Measurements from ENCODE around the gene FRY. TPM values are rescaled to one million over a fixed set of nuclear protein-coding genes. Genes with fewer than 3 reads are reported as not detected.

Gene FRY
- total RNA-seq, 4 donors from 2014 or later: 32.0 to 111 (median 63.8) TPM

DNA sequence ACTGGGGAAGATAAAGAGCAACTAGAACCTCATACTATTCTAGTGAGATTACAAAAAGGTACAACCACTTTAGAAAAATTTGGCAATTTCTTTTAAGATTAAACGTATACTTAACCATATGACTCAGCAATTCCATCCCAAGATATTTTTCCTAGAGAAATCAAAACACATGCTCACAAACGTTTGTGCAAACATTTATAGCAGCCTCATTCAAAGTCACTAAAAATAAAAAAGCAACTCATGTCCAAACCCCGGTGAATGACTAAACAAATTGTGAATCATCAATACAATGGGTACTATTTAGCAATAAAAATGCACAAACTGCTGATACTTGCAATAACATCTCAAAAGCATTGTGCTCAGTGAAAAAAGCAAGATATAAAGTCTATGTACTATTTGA, 121.5 kb downstream of the FRY start:
- TF ChIP-seq CTCF (IDR thresholded peaks at IDR 0.05): no peak
- TF ChIP-seq POLR2A (IDR thresholded peaks at IDR 0.05): no peak
- no peaks in the 10 kb centered on the region for H3K4me1 ChIP-seq
- no peak overlapping the region for H3K27ac ChIP-seq
- intact Hi-C loops (cut with DNase I; ENCODE audit: low total_unique reads): no loop called here
- no peak overlapping the region for H3K4me3 ChIP-seq
- H3K27me3 ChIP-seq: no peaks in the 10 kb centered on the region
- no peaks in the 10 kb centered on the region for H3K9me3 ChIP-seq
- no peaks in the 10 kb centered on the region for H3K36me3 ChIP-seq
- DNase-seq: no peak

DNA sequence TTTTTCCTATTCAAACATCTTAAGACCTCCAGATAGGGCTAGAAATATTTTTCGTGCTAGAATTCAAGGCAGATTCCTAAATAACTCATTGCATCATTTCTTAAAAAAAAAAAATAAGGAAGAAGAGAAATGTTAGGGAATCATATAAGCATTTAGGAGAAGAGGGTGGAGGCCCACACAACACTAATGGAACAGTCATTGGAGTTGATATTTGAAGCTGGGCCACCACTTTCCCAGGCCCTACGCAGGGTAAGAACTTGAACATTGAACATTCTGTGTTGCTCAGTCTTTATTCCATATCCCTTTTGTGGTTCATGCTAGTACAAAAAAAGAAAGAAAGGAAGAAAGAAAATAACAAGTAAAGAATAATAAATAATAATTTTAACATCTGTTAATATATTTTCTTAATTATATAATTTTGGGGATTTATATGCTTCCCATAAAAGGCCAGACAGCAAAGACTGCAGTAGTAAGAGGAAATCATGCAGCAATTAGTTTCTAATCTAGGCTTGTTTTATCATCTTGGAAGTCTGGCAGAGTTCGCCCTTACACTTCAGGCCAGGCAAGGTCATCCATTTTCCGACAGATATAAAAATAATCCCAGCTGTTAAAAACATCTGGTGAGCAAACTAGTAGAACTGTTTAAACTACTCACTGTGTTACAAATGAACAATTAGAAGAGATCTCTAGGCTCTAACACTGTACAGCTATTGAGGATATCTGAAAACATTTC, 127.7 kb downstream of the FRY start:
- no peaks in the 10 kb centered on the region for H3K4me1 ChIP-seq
- H3K9me3 ChIP-seq: no peaks in the 10 kb centered on the region
- no peak for TF ChIP-seq CTCF (IDR thresholded peaks at IDR 0.05)
- TF ChIP-seq POLR2A (IDR thresholded peaks at IDR 0.05): no peak
- peak overlapping the region; percentile 27 to 28 for H3K27ac ChIP-seq
- intact Hi-C loops (cut with DNase I; ENCODE audit: low total_unique reads): no loop called here
- no peaks in the 10 kb centered on the region for H3K27me3 ChIP-seq
- no peaks in the 10 kb centered on the region for H3K36me3 ChIP-seq
- DNase-seq: no peak
- no peak overlapping the region for H3K4me3 ChIP-seq

DNA sequence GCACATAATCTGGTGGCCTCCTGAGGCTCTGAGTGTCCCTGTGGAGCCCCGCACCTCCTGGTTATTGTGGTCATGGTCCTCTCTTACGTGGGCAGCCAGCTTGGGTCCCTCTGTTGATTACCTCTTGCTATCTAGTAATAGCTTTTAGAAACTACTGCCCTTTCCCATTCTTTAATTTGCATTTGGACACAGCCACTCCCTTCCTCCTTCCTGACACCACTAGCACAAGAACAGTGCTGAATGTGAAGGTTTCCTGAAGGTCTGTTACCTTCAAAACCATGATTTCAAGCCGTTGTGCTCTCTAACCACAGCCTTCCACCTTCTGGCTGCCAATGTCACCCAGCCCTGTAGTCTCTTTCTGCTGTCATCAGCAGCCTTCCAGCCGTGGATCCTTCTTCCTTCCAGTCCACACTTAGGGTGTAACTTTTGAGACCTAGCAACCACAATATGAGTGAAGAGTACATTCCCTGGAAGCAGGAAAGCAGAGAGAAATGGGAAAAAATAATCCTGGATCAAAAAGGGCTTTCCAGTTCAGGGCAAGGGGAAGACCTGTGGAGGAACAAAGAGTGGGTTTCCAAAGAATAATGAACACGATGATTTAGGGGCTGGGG, 130.9 kb downstream of the FRY start:
- DNase-seq: no peak
- TF ChIP-seq POLR2A (IDR thresholded peaks at IDR 0.05): no peak
- TF ChIP-seq CTCF (IDR thresholded peaks at IDR 0.05): no peak
- Histone ChIP-seq H3K27me3 (no peaks in the 10 kb centered on the region), H3K36me3 (no peaks in the 10 kb centered on the region), H3K4me3 (no peak overlapping the region), H3K9me3 (no peaks in the 10 kb centered on the region), H3K4me1 (no peaks in the 10 kb centered on the region), H3K27ac (no peak overlapping the region)
- intact Hi-C loops (cut with DNase I; ENCODE audit: low total_unique reads): no loop called here

DNA sequence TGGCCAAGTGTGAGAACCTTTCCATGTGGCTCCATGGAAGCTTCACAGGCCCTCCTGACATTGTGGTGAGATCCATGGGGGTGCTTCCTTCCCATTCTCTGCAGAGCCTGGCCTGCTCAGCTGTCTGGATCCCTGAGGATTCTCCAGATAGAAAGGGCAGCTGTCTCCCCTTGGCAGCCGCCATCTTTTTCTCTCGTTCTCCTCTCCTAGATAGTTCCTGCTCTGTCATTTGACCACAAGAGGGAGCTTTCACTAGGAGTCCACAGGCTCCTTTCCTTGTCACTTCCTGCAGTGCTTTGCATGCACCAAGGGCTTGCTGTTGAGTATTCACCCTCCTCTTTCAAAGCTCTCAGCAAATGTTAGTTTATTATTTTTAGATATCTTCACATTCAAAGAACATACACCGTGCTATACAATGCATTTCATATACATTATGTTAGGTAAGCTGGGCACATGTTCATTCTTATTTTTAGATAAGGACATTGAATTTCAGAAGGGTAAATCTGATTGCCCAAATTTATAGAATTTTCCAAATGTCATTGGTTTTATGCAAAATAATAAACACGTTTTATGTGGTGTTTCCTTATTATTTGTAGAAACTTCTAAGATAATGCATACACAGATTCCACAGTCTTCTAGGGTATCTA, 133.2 kb downstream of the FRY start:
- Histone ChIP-seq H3K36me3 (no peaks in the 10 kb centered on the region), H3K27ac (no peak overlapping the region), H3K27me3 (no peaks in the 10 kb centered on the region), H3K9me3 (no peaks in the 10 kb centered on the region), H3K4me3 (no peak overlapping the region), H3K4me1 (no peaks in the 10 kb centered on the region)
- intact Hi-C loops (cut with DNase I; ENCODE audit: low total_unique reads): no loop called here
- no peak for DNase-seq
- TF ChIP-seq POLR2A (IDR thresholded peaks at IDR 0.05) (no peak), CTCF (IDR thresholded peaks at IDR 0.05) (peak in 2 of 4 experiments; percentile 22 to 25)

DNA sequence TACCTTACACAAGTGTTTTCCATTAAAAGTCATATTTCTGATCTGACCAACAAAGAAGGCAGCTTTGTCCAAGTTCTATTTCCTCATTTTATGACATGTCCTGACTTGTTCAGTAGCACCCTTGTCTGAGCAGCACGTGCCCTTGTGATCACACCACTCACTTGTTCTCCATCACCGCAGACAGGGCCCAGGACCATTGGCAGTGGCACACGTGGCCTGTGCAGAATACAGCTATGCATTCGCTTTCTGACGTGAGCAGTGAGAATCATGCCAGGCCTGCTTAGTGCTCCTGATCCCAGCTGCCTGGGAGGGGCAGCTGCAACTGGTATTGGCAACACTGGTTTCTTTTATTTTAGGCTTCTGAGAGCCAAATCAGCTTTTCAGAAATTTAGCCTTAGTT, 134.2 kb downstream of the FRY start:
- TF ChIP-seq POLR2A (IDR thresholded peaks at IDR 0.05) (no peak), CTCF (IDR thresholded peaks at IDR 0.05) (no peak)
- intact Hi-C loops (cut with DNase I; ENCODE audit: low total_unique reads): no loop called here
- no peaks in the 10 kb centered on the region for H3K9me3 ChIP-seq
- H3K36me3 ChIP-seq: no peaks in the 10 kb centered on the region
- H3K27ac ChIP-seq: no peak overlapping the region
- H3K4me1 ChIP-seq: no peaks in the 10 kb centered on the region
- no peak overlapping the region for H3K4me3 ChIP-seq
- no peaks in the 10 kb centered on the region for H3K27me3 ChIP-seq
- no peak for DNase-seq

All from uterus (tissue), 4 donors.